ENCODE data around the gene SLC27A2. TPM values are rescaled to one million over a fixed set of nuclear protein-coding genes. Genes with fewer than 3 reads are reported as not detected.

The SLC27A2 gene
- total RNA-seq, 1 experiment from 2014 or later: 7.0 TPM

- Histone ChIP-seq H3K27me3 (ENCODE audit: insufficient read depth, low read length) (no peaks in the 10 kb centered on the region), H3K56ac (ENCODE audit: insufficient read length, low read depth, low read length) (no peak overlapping the region), H2BK20ac (ENCODE audit: low read depth, low read length, poor library complexity, severe bottlenecking) (no peak overlapping the region), H4K8ac (replicated peaks; ENCODE audit: insufficient read length, low read depth, low read length) (no peak overlapping the region), H2BK120ac (ENCODE audit: low read depth, low read length, poor library complexity, severe bottlenecking) (no peak overlapping the region), H3K4me2 (ENCODE audit: insufficient read depth, insufficient read length, low read length) (no peak overlapping the region), H3K23ac (ENCODE audit: insufficient read length, low read depth, low read length) (no peak overlapping the region), H3K23me2 (ENCODE audit: insufficient read length, low read depth, low read length, poor library complexity, severe bottlenecking) (no peaks in the 10 kb centered on the region), H3K14ac (ENCODE audit: insufficient read depth, low read length) (no peak overlapping the region), H4K91ac (ENCODE audit: insufficient read length, low read depth, low read length) (no peak overlapping the region), H4K5ac (ENCODE audit: insufficient read length, low read depth, low read length) (no peak overlapping the region), H2AK5ac (ENCODE audit: insufficient read length, low read length) (no peak overlapping the region), H3T11ph (ENCODE audit: low read length) (no peak overlapping the region), H3K18ac (ENCODE audit: insufficient read length, low read depth, low read length) (no peak overlapping the region), H3K27ac (ENCODE audit: insufficient read length, low read depth, low read length) (no peak overlapping the region), H3K4me1 (ENCODE audit: insufficient read depth, low read length) (no peaks in the 10 kb centered on the region), H2AFZ (ENCODE audit: low read length) (no peak overlapping the region), H3K9ac (ENCODE audit: extremely low read depth, insufficient read length, low read length) (no peak overlapping the region), H3K79me1 (ENCODE audit: insufficient read depth, low read depth, low read length, poor library complexity, severe bottlenecking) (no peaks in the 10 kb centered on the region), H3K4ac (ENCODE audit: low read depth, low read length) (no peak overlapping the region), H2BK5ac (ENCODE audit: insufficient read length, low read length) (no peak overlapping the region), H3K79me2 (ENCODE audit: insufficient read depth, low read length) (no peaks in the 10 kb centered on the region), H2BK15ac (ENCODE audit: low read depth, low read length) (no peak overlapping the region), H2BK12ac (ENCODE audit: insufficient read length, low read depth, low read length) (no peak overlapping the region), H4K20me1 (ENCODE audit: control insufficient read depth, insufficient read depth, insufficient read length) (no peaks in the 10 kb centered on the region), H3K9me3 (ENCODE audit: control insufficient read depth, low read depth, low read length) (no peaks in the 10 kb centered on the region)
- H3K36me3 Mint-ChIP-seq (ENCODE audit: insufficient read depth in 1 of 3, low read depth in 3 of 3): peaks cover 0 to 12% (median 0%) of the 10 kb centered on the region in 3 experiments; a peak in 4 of 7 replicates
- no peak overlapping the region for H3K27ac Mint-ChIP-seq
- no peak for TF ChIP-seq CTCF (conservative IDR thresholded peaks at IDR 0.05)
- no peak for DNase-seq
- H3K4me3 Mint-ChIP-seq: no peak overlapping the region
- no peaks in the 10 kb centered on the region for H3K27me3 Mint-ChIP-seq (ENCODE audit: low read depth)
- H3K4me1 Mint-ChIP-seq: 0 out of 4 replicates have a peak, but pooled peaks cover 0 to 3% of the 10 kb centered on the region in 2 experiments
- no peaks in the 10 kb centered on the region for H3K9me3 Mint-ChIP-seq
- no CpG with 5 or more reads among the region's 5 CpGs for WGBS (ENCODE audit: extremely low coverage, insufficient read length, low lambda C conversion rate)
Observed at GRCh38 chr15:50281427-50281826, 99.4 kb downstream of the SLC27A2 start.

Other genes starting within 250 kb of the SLC27A2 start
- 0.52 and 0.61 TPM in 2 replicates for gene ATP8B4, start 63.0 kb upstream of the SLC27A2 start, total RNA-seq (2021)
- gene HDC, start 83.5 kb downstream of the SLC27A2 start, total RNA-seq (2021): not detected in 2 replicates
- gene GABPB1, start 173.0 kb downstream of the SLC27A2 start, total RNA-seq (2021): 43.2 and 45.0 TPM in 2 replicates
- gene USP8, start 242.2 kb downstream of the SLC27A2 start, total RNA-seq (2021): 64.4 and 67.1 TPM in 2 replicates

Measured in H9 (cell line).